Caco-2 (cell line): ENCODE data around the gene VIPR2. TPM values are rescaled to one million over a fixed set of nuclear protein-coding genes. Genes with fewer than 3 reads are reported as not detected.
"Not testable (repeated sequence)": the region's sequence is repeated elsewhere in the genome, so short reads cannot be mapped to it uniquely, and the experiment has no call there.

ENCODE experiments used
- BruUV-seq: library from RNA; stranded (reverse); fragments of 400-500 nt; replicated peaks from 2 replicates; lab custom pipeline; 2021; lab: Mats Ljungman, UMichigan
- CTCF ChIA-PET: fragments of 300-600 bp; sonication (Branson Sonifier 250); formaldehyde crosslinking; loops from one replicate; lab custom pipeline; 2022; ENCODE audit warnings: antibody characterized with exemption; lab: Charles Lee
- POLR2A ChIA-PET: fragments of 300-600 bp; sonication (Branson Sonifier 250); formaldehyde crosslinking; loops from one replicate; lab custom pipeline; 2022; ENCODE audit warnings: antibody characterized with exemption; lab: Charles Lee
- DNase-seq, 2 experiments: peaks; one replicate each; pipeline versions ENCODE4 v3.0.0 to v3.0.0-alpha.2; 2020 to 2022
- H3K27me3 ChIP-seq: replicated peaks from 2 replicates; pipeline ENCODE4 v1.6.0; 2011; ENCODE audit warnings: low read length; ENCODE audit not compliant: control insufficient read depth, insufficient read depth
- H3K36me3 ChIP-seq: 2 replicates; pipeline ENCODE4 v1.5.1; 2011; ENCODE audit warnings: low read length; ENCODE audit not compliant: control insufficient read depth, insufficient read depth
- H3K4me1 ChIP-seq: fragments of 250-450 bp; sonication (Bioruptor Pico); 2 replicates; pipeline ENCODE4 v1.5.1; 2020; ENCODE audit warnings: mild to moderate bottlenecking
- H3K4me3 ChIP-seq: 2 replicates; pipeline ENCODE4 v1.5.1; 2011; ENCODE audit warnings: low read depth, mild to moderate bottlenecking, control low read depth, low read length
- H3K9me3 ChIP-seq: fragments of 250-450 bp; sonication (Bioruptor Pico); 2 replicates; pipeline ENCODE4 v1.5.1; 2020; ENCODE audit warnings: mild to moderate bottlenecking, moderate library complexity
- H3K27ac Mint-ChIP-seq: one replicate; pipeline ENCODE4 v1.8.0; 2022; ENCODE audit warnings: mixed read lengths; ENCODE audit not compliant: unreplicated experiment
- H3K27me3 Mint-ChIP-seq: one replicate; pipeline ENCODE4 v1.8.0; 2022; ENCODE audit warnings: mixed read lengths; ENCODE audit not compliant: insufficient read depth, unreplicated experiment
- H3K36me3 Mint-ChIP-seq: one replicate; pipeline ENCODE4 v1.8.0; 2022; ENCODE audit warnings: mild to moderate bottlenecking, mixed read lengths; ENCODE audit not compliant: insufficient read depth, unreplicated experiment
- H3K4me1 Mint-ChIP-seq: one replicate; pipeline ENCODE4 v1.8.0; 2022; ENCODE audit warnings: low read depth, mixed read lengths; ENCODE audit not compliant: unreplicated experiment
- H3K4me3 Mint-ChIP-seq: one replicate; pipeline ENCODE4 v1.8.0; 2022; ENCODE audit warnings: mild to moderate bottlenecking, moderate library complexity, mixed read lengths; ENCODE audit not compliant: unreplicated experiment
- H3K9me3 Mint-ChIP-seq: one replicate; pipeline ENCODE4 v1.8.0; 2022; ENCODE audit warnings: mixed read lengths; ENCODE audit not compliant: unreplicated experiment
- CTCF ChIP-seq, 2 experiments: fragments of 200-600 bp in 1 of 2; IDR thresholded peaks; 1 replicate in 1 of 2; 2 replicates in 1 of 2; pipeline versions ENCODE4 v1.5.1 to v1.8.0; 2011 to 2022; ENCODE audit warnings: antibody characterized with exemption in 1 of 2, control low read depth in 1 of 2, inconsistent platforms in 1 of 2, low read depth in 1 of 2, low read length in 1 of 2, mild to moderate bottlenecking in 1 of 2, moderate library complexity in 1 of 2; ENCODE audit not compliant: insufficient read depth in 1 of 2, severe bottlenecking in 1 of 2, unreplicated experiment in 1 of 2
- intact Hi-C: fragments of 100-400 bp; cut with micrococcal nuclease; formaldehyde crosslinking; loops from one replicate; pipeline ENCODE4 v1.10.0; 2022; ENCODE audit not compliant: unreplicated experiment
- total RNA-seq: library from RNA; stranded (reverse); gene quantifications from 2 replicates; pipeline ENCODE4 v1.2.3, GENCODE V29; 2022

VIPR2 gene
- total RNA-seq, 1 experiment from 2014 or later = not detected

GRCh38 chr7:159125104-159125954 is 19.3 kb downstream of the VIPR2 start:
- H3K36me3 Mint-ChIP-seq = no peaks in the 10 kb centered on the region
- no peaks in the 10 kb centered on the region for H3K9me3 Mint-ChIP-seq
- no peak overlapping the region for H3K4me3 Mint-ChIP-seq
- POLR2A ChIA-PET = no interaction called here
- intact Hi-C loops = no loop called here
- peaks cover 8% of the 10 kb centered on the region for H3K27me3 Mint-ChIP-seq
- TF ChIP-seq CTCF (IDR thresholded peaks at IDR 0.05; ENCODE audit: insufficient read depth in 1 of 2, low read depth in 1 of 2, low read length in 1 of 2, severe bottlenecking in 1 of 2, unreplicated experiment in 1 of 2) = no peak
- no TSS peak for BruUV-seq
- DNase-seq = no peak
- H3K4me3 ChIP-seq = no peak overlapping the region
- CTCF ChIA-PET = no interaction called here
- 0 out of 2 replicates have a peak, but pooled peaks cover 3% of the 10 kb centered on the region for H3K9me3 ChIP-seq
- no peaks in the 10 kb centered on the region for H3K36me3 ChIP-seq
- peaks cover 6% of the 10 kb centered on the region for H3K4me1 Mint-ChIP-seq
- no peak overlapping the region for H3K27ac Mint-ChIP-seq
- H3K4me1 ChIP-seq = no peaks in the 10 kb centered on the region
- no peaks in the 10 kb centered on the region for H3K27me3 ChIP-seq

GRCh38 chr7:159123793-159124192 is 20.9 kb downstream of the VIPR2 start:
- H3K4me1 Mint-ChIP-seq, H3K9me3 ChIP-seq, H3K27me3 Mint-ChIP-seq, H3K27me3 ChIP-seq, CTCF ChIA-PET, H3K9me3 Mint-ChIP-seq, BruUV-seq, H3K4me1 ChIP-seq, H3K4me3 ChIP-seq, H3K27ac Mint-ChIP-seq, H3K4me3 Mint-ChIP-seq, DNase-seq, POLR2A ChIA-PET, H3K36me3 Mint-ChIP-seq, intact Hi-C loops, H3K36me3 ChIP-seq: not testable (repeated sequence)

- DNase-seq, POLR2A ChIA-PET, intact Hi-C loops, H3K9me3 Mint-ChIP-seq, H3K36me3 ChIP-seq, H3K27ac Mint-ChIP-seq, BruUV-seq, H3K9me3 ChIP-seq, H3K27me3 ChIP-seq, H3K4me3 ChIP-seq, H3K4me1 Mint-ChIP-seq, H3K27me3 Mint-ChIP-seq, CTCF ChIA-PET, H3K4me1 ChIP-seq, H3K4me3 Mint-ChIP-seq, H3K36me3 Mint-ChIP-seq: not testable (repeated sequence)
These were observed 21.4 kb downstream of the VIPR2 start for GRCh38 chr7:159123294-159123693.

GRCh38 chr7:159122276-159122675 is 22.4 kb downstream of the VIPR2 start:
- H3K27ac Mint-ChIP-seq = no peak overlapping the region
- H3K27me3 Mint-ChIP-seq = peaks cover 4% of the 10 kb centered on the region
- no peak overlapping the region for H3K4me3 ChIP-seq
- H3K9me3 ChIP-seq = 0 out of 2 replicates have a peak, but pooled peaks cover 3% of the 10 kb centered on the region
- no peaks in the 10 kb centered on the region for H3K9me3 Mint-ChIP-seq
- H3K36me3 ChIP-seq = no peaks in the 10 kb centered on the region
- no peak for TF ChIP-seq CTCF (IDR thresholded peaks at IDR 0.05; ENCODE audit: insufficient read depth in 1 of 2, low read depth in 1 of 2, low read length in 1 of 2, severe bottlenecking in 1 of 2, unreplicated experiment in 1 of 2)
- peak in 1 of 2 experiments; percentile 12 for DNase-seq
- H3K4me3 Mint-ChIP-seq = no peak overlapping the region
- peaks cover 6% of the 10 kb centered on the region for H3K4me1 Mint-ChIP-seq
- BruUV-seq = no TSS peak
- ChIA-PET CTCF (no interaction called here), POLR2A (no interaction called here)
- H3K36me3 Mint-ChIP-seq = no peaks in the 10 kb centered on the region
- intact Hi-C loops = no loop called here
- H3K4me1 ChIP-seq = no peaks in the 10 kb centered on the region
- no peaks in the 10 kb centered on the region for H3K27me3 ChIP-seq
